Kasumi-1 (cell line): ENCODE measurements around the gene SLC25A42.
"Not testable (repeated sequence)": the region's sequence is repeated elsewhere in the genome, so short reads cannot be mapped to it uniquely, and the experiment has no call there.

Source experiments
- DNase-seq, 2 experiments: peaks; one replicate each; lab custom pipeline; 2025; lab: John Stamatoyannopoulos, UW

Gene SLC25A42, protein sequence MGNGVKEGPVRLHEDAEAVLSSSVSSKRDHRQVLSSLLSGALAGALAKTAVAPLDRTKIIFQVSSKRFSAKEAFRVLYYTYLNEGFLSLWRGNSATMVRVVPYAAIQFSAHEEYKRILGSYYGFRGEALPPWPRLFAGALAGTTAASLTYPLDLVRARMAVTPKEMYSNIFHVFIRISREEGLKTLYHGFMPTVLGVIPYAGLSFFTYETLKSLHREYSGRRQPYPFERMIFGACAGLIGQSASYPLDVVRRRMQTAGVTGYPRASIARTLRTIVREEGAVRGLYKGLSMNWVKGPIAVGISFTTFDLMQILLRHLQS

DNA sequence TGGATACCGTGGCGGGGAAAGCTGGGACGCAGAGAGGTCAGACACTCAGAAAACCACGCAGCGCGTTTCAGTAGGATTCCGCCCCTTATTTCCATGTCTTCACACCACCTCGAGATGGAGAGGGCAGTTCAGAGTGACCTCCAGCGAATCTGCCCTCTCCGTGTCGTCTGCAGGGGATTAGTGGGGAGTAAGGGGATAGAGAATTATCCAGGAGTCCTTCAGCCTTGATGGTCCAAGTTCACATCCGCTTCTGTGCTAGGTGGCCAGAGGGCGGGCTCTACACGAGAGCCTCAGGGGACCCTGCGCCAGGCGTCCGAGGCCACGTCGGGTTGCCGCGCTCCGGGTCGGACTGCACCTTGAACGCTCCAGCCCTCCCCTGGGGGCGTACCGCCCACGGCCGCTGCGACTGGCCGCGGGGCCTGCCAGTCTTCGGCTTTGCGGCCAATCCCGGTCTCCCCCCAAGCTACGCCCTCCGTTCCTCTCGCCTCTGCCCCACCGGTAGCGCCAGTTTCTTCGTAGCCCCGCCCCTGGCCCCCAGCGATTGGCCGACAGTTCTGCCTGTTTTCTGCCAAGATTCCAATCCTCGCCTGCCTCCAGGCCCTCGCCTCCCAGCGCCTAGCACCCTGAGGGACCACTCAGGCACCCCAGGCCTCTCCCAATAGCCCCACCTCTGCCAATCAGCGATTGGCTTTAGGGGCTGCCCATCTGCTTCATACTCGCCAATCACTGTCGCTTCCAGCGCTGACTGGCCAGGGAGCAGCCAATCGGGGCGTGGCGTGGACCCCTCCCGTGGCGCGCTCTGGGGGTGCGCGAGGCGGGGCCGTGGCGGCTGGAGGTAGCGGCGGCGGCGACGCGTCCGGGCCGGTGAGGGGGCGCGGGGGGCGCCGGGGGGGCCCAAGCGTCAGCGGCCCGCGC lies at the start of gene SLC25A42:
SLC25A42 (plus strand) TSS at position 812 of the 915 bp plus-strand sequence. CDS start 32,131 bp downstream, outside the sequence.
- peak; percentile 99 for DNase-seq

DNA sequence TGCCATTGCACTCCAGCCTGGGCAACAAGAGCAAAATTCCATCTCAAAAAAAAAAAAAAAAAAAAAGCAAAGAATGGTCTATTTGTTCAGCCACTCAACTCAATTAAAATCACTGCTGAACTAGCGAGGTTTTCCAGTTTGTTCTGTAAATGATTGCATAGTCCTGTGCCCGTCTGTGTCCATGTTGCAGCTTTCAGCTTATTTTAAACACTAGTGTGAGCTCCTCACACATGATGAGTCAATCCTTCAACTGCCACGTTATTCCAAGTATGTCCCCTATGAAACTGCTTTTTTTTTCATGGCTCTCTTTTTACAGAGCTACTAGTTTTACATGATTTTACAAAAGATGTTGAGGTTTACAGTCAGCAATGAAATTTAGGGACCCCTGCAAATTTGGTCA lies 42.7 kb upstream of the SLC25A42 start:
- no peak for DNase-seq

DNA sequence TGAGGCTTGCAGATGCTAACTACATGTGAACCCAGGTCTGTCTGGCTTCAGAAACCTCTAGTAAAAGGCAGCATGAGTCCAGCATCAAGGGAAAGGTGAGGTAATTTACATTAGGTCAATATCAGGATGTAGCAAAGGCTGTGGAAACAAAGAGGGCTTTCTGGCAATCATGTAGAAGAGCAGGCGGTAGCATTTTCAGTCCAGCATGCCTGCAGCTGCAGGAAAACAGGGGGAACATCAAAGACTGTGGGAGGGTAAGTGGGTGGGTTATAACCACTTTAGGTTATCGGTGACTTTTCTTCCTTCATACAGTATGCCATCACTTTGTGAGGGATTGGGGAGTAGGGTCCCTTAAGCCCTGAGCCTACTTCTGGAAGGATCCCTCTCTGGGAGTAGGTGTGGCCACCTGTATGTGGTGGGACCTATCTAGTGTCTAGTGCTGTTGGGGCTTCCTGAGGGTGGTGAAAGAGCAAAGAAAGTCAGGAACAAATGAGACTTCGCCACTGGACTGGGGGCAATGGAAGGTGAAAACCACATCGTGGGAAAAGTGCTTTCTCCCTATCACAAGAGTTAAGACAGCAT lies 41.3 kb upstream of the SLC25A42 start:
- no peak for DNase-seq

DNA sequence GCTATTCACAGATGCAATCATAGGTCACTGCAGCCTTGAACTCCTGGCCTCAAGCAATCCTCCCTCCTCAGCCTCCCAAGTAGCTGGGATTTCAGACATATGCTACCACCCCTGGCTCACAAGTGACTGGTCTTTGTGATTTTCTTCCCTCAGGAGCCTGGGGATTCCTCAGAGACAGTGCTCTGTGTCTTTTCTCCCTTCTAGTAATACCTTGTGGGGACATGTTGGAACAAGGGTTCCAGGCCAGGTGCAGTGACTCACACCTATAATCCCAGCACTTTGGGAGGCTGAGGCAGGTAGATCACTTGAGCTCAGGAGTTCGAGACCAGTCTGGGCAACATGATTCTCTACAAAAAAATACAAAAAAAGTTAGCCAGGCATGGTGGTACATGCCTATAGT lies 40.4 kb upstream of the SLC25A42 start:
- not testable (repeated sequence) for DNase-seq

DNA sequence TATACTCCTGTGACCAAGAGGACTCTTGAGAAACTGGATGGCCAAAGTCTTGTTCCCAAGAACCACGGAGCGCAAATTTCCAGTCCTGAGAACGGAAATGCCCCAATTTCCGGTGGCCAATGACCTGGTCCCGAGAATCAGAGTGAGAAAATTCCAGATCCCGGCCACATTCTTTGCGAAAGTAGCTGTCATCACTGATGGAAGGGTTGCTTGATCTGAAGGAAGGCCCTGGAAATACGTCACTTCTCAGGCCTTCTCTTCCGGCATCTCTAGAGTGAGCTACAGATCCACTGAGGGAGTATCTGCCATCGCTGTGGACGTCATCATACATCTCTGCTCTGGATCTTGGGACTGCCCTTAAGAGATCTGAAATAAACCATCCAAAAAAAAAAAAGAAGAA lies 37.9 kb upstream of the SLC25A42 start:
- DNase-seq = no peak

DNA sequence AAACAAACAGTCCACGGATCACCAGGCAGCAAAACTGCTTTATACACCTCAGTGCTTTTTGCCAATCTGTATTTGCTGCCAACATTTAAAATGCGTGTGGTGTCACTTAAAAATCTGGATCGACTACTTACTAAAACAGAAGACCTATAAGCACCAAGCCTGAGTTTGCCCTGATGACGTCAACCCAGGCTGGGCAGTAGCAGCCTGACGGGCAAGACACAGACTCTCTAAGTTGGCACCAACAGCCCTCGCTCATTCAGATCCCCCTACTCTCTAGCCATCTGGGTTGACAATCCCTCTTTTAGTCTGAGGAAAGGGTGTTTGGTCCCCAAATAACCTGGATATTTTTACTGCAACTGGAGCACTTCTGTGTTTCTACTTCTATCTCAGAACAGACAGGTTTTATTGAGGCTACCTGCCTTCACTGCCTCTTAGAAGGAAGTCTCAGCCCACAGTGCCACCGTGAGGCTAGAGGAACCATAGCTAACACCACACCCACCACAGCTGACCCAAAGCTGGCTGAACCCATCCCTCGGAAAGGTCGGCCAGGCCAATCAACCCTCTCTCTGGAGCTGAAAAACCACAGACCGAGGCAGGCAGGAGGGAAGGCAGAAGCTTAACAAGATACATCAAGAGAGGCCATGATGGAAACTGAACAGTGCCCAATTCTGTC lies 37.4 kb upstream of the SLC25A42 start:
- no peak for DNase-seq

DNA sequence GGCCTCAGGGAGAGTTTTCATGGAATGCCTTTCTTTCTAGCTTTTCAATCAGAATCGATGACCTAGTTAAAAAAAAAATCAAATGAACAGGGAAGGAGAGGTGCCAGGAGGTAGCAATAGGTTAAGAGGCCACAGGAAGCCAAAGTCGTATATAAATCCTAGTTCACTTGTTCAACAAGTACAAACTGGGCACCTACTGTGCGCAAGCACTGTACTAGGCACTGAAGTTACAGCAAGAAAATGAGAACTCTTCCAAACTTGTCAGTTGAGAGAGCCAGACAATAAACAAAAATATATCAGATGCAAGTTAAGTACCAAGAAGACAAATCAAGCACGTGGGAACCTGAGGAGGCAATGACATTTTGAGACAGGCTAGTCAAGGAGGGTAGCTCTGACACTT lies 36.6 kb upstream of the SLC25A42 start:
- no peak for DNase-seq

DNA sequence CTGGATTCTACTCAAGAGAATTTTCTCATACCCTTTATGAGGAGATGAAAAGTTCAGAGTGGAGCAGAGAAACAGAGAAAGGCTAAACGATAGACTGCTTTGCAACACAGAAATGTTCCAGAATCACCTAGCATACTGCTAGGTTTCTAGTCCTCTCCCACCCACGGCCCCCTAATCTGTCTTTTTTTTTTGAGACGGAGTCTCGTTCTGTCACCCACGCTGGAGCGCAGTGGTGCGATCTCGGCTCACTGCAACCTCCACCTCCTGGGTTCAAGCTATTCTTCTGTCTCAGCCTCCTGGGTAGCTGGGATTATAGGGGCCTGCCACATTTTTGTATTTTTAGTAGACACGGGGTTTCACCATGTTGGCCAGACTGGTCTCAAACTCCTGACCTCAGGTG lies 35.3 kb upstream of the SLC25A42 start:
- no peak for DNase-seq

DNA sequence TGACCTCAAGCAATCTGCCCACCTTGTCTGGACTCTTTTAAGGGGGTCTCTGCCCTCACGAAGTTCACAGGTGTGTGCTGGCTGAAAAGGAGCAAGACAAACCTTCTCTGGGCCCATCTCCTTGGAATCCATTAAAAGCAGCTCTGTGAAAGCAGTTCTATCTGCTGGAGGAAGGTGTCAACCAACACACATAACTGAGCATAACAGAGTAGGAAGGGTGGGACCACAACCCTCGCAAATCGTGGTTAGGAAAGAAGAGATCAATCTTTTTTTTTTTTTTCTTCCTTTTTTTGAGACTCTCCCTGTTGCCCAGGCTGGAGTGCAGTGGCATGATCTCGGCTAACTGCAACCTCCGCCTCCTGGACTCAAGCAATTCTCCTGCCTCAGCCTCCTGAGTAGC lies 31.9 kb upstream of the SLC25A42 start:
- no peak for DNase-seq

DNA sequence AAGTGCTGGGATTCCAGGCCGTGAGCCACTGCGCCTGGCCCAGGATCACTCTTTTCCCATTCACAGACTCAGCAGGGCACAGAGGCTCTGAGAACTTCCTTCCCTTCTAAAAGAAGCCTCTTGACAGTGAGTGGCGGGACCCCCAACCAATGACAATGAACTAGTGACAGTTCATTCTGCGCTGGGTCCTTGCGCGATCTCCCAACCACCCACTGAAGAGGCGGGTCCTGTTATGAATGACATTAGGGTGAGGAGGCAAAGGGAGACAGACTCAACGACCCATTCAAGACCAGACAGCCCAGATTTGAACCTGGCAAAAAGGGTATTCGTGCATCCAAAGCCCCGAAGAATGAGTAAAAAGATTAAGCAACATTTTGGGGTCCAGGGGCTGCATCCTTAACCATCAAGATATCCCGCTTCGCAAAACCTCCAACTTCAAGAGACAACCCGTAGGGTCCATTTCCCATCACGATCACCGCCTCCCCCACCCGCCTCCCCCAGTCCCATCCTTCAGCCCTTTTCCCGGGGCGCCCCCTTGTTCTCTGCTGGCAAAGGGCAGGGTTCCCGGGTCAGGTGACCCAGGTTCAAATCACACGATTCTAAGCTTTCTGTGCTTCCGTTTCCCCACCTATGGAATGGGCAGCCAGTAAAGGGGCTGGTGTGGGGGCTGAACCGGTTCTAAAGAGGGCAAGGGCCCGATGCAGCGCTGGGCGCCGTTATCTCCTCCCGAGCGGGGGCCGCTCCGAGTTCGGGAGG lies 31.2 kb upstream of the SLC25A42 start:
- DNase-seq = peak; percentile 96 to 97

DNA sequence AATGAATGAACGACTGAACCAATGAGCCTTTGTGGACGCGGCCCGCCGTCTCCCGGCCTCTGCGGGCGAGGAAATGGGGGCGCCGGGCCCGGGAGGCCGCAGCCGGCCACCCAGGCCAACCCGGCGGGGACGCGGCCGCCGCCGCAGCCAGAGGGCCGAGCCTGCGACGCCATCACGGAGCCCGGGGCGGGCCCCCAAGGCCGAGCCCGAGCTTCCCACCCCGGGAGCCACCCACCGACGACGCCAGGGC lies 30.7 kb upstream of the SLC25A42 start:
- no peak for DNase-seq

DNA sequence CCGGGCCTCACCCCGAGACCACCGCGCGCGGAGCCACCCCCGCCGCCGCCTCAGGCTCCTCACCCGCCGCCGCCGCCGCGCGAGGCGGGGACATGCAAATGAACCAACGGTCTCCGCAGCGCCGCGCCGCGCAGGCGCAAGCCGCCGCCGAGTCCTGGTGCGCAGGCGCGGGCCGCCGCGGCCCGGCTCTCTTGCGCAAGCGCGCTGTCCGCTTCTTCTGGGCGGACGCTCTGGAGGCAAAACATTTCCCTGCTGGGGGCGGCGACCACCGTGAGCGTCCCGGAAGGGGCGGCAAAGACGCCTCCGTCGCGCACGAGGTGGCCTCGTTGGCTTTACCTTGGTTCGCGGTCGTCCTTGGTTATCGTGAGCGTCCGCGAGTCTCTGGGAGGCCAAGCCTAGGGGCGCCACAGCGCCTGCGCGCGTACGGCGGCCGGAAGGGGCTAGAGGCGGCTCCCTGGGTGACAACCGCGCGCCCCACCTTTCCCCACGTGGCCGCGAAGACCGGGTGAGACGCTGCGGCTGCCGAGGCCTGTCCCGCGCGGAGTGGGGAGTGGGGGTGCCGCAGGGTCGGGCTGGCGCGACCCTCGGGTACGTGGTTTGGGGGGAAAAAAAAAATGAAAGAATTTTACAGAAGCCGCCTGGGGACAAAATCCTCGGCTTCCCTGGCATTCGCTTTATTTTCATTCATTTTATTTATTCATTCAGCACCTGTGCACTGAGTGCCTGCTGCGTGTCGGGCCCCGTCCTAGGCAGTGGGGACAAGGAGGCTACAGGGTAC lies 30.2 kb upstream of the SLC25A42 start, which contains the start of the genes ARMC6 and SUGP2:
ARMC6 (plus strand) TSS at position 178 of the 778 bp plus-strand sequence. CDS start 607 bp downstream, outside the sequence.
SUGP2 (minus strand) TSS at position 92 of the 778 bp plus-strand sequence. CDS start 2,446 bp downstream, outside the sequence.
- DNase-seq = peak; percentile 72 to 91

DNA sequence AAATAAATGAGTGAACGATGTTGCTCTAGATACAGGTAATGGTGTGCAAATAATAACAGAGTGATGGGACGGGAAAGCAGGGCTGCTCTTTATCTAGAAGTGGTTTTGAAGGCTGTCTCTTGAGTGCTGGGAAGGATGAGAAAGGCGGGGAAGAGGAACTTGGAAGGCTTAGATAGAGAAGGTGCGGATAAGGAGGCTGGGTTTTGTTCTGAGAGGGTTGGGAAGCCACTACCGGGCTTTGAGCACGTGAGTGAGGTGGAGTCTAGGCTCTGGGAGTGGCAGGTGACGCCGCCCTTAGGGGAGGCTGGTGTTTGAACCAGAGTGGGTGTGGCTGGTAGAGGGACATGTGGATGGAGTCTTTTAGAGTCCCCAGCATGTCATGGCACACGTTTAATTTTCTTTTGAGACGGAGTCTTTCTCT lies 29.6 kb upstream of the SLC25A42 start:
- DNase-seq = peak; percentile 95 to 96

DNA sequence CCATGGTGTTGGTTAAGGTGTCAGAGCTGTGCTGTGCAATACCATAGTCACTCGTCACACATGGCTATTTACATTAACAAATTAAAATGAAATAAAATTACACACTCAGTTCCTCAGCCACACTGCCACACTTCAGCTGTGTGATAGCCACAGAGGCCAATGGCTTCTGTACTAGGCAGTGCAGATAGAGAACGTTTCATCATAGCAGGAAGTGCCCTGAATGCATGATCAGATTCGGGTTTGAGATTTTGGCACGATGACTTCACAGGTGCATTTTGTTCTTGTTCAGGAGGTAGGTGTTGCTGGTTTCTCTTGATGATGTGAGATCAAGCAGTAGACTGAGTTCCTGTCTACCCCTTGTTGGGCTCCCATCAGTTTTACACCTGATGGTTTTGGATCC lies 23.9 kb upstream of the SLC25A42 start:
- no peak for DNase-seq

DNA sequence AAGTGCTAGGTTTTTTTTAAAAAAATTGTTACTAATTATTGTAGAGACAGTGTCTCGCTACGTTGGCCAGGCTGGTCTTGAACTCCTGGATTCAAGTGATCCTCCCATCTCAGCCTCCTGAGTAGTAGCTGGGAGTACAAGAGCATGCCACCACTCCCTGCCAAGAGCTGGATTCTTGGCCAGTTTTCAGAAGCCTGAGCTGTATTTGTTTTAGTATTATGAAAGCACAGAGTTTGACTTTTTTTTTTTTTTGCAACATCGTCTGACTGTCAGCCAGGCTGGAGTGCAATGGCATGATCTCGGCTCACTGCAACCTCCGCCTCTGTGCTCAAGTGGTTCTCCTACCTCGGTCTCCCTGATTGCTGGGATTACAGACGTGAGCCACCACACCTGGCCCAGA lies 23.4 kb upstream of the SLC25A42 start:
- DNase-seq = no peak

DNA sequence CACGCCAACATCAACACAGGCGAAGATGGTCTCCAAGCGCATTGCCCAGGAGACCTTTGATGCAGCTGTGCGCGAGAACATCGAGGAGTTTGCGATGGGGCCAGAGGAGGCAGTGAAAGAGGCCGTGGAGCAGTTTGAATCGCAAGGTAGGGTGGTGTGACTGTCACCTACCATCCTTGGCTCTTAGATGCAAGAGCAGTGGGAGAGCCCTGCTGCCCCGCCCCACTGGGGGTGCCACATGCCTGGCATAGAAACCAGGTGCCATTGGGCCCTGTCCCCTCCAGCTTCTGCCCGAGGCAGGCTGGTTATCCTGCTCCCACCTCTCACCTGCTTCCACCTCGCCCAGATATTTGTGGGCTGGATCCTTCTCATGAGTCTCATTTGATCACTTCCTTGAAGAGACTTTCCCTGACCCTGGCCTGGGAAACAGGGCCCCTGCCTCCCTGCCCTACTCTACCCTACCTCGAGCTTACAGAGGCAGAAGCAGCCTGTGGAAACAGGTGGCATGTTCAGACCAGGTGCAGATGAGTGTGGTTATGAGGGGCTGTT lies 21.0 kb upstream of the SLC25A42 start:
- DNase-seq = no peak

DNA sequence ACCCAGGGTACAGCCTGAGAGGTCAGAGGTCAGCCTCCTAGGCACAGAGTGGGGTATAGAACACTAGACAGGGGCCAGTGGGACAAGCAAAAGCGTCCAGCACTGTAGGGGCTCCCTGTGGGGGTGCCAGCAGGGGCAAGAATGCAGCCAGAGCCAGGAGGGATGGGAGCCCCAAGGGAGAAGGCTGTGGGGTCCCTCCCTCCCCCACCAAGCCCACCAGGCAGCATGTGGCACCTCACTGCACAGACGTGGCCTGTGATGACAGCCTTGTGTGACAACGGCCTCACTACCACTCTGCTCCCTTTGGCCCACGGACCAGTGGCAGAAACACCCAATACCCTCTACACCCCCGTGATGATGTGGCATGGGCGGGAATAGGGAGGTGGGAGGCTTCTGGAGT lies 20.3 kb upstream of the SLC25A42 start:
- DNase-seq = no peak

DNA sequence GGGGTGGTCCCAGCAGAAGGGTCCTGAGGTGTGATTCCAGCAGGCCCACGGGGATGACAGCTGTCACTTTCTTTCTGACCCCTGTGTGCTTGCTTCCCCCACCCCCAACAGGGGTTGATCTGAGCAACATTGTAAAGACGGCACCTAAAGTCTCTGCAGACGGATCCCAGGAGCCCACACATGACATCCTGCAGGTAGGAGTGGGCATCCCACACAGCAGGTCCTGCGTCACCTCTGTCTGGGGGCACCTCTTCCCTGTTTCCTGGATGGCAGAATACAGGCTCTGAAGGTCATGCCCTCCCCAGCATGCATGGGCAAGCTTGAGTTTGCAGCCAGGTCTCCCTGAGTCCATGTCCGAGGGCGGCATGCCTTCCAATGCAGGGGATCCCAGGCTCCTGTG lies 19.9 kb upstream of the SLC25A42 start:
- DNase-seq = no peak

DNA sequence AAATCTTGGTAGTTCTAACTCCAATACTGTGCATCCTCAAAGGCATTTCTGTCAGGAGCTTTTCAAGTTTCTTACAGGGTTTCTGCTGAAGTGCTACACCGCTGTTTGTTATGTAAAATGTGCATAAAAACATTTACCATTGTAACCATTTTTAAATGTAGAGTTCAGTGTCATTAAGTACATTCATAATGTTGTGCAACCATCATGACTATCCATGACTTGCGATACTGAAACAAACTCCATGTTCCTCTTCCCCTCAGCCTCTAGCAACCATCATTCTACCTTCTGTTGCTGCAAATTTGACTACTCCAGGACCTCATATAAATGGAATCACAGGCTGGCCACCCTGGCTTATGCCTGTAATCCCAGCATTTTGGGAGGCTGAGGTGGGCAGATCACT lies 14.4 kb upstream of the SLC25A42 start:
- no peak for DNase-seq

DNA sequence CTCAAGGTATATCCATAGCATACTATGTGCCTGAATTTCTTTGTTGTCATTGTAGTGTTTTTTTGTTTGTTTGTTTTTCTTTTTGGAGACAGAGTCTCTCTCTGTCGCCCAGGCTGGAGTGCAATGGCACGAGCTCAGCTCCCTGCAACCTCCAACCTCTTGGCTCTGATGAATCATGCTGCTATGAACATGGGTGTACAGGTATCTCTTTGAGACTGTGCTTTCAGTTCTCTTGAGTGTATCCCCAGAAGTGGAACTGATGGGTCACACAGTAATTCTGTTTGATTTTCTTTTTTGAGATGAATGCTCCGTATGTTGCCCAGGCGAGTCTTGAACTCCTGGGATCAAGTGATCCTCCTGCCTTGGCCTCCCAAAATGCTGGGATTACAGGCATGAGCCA lies 13.7 kb upstream of the SLC25A42 start:
- no peak for DNase-seq
